GM21528 (cell line): ENCODE data around the gene HGD.
"Not testable (repeated sequence)": the region's sequence is repeated elsewhere in the genome, so short reads cannot be mapped to it uniquely, and the experiment has no call there.

Experiments used
- ATAC-seq: cut with Tn5 transposase; IDR thresholded peaks from one replicate; pipeline ENCODE4 v1.9.1; 2021; ENCODE audit warnings: mild to moderate bottlenecking, moderate library complexity; ENCODE audit not compliant: unreplicated experiment, low FRiP score

The HGD gene

DNA sequence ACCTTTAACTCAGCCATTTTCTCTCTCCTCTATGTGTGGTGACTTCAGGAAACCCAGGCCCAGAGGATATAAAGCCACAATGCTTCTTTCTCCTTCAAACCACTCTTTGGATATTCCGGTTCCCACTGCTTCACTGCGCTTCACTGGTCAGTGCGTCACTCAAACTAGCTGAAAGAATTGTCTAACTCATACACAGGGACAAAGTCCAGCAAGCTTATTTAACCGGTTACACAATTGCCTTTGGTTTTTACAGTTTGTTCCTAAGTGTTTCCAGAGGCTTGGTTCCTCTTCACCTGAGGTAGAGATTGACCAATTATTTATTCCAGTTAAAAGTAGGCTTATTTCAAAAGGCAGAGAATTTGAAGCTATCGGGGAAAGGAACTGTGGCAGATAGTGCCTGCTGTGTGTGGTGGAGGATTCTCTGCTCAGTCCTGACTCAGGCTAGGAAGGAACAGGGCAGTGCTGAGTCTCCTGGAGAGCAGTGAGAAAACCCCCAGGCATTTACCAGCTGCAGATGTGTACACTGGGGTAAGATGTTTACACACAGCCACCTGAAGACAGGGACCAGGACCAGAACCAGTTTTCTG lies at the start of gene HGD:
Gene HGD (minus strand): TSS at position 145 of the 587 bp plus-strand sequence. CDS start 128 bp downstream, at position 17.
- no peak for ATAC-seq

GRCh38 chr3:120730576-120731542 lies 48.8 kb upstream of the HGD start:
- ATAC-seq = no peak

DNA sequence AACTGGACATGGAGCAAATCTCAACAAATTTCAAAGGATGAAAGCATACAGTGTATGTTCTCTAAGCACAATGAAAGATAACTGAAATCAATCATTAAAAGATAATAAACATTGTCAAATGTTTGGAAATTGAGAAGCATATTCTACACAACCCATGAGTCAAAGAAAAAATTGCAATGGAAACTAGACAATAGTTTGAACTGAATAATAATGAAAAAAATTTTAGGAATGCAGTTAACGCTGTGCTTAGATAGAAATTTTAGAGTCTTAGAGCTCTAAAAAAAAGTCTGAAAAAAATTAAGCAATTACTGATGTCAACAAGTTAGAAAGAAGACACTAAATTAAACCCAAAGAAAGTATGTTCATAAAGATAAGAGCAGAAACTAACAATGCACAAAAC lies 44.8 kb upstream of the HGD start:
- no peak for ATAC-seq

GRCh38 chr3:120719167-120719834 lies 37.3 kb upstream of the HGD start:
- not testable (repeated sequence) for ATAC-seq

- no peak for ATAC-seq
Observed at GRCh38 chr3:120713262-120713661, 31.2 kb upstream of the HGD start.

DNA sequence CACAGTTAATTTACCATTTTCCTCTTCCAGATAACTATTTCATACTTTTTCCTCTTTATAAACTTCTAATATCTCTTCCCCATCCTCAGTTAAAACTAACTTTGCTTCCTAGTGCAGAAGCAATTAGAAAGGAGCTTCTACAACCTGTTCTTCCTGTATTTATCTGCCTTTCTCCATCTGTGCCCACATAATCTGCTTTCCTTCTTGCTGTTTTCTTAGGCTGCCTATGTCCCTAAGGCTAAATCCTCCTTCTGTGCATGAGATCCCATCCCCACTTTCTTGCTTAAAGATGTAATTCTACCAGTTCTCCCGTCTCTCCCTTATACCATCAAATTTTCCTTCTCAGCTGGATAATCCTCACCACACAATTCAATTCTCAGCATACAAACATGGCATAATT lies 28.3 kb upstream of the HGD start:
- ATAC-seq = no peak

DNA sequence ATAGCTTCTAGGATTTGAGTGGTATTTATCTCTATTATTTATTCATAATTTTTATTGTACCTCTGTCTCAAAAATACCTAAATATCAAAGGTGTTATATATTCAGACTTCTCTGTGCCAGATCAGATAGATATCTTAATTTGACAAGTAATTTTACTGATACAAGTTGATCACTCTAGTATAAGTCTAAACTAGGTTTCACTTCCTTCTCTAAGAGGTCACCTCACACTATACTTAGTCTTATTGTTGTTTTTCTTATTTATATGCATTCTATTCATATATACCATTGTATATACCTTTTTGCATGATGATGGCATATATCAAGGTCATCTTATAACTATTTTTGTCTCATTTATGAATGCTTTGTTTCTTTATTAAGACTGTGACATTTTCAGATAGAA lies 26.4 kb upstream of the HGD start:
- no peak for ATAC-seq

DNA sequence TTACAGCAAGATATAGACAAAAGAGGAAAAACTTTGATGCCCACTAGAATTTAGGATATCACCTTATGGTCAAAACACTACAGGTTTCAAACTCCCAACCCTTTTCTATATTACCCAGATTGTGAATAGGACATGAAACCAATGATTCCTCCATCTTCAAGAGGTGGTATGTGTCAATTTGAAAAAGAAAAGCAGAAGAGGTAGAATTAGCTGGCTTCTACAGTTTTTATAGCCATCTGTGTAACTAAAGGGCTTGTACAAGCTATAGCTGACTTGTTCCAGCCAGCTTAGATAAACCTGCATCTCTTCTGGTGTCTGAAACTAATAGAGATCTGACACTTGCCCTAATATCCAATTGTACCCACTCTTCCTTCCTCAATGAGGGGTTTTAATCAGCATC lies 24.9 kb upstream of the HGD start:
- ATAC-seq = no peak

- no peak for ATAC-seq
Observed at GRCh38 chr3:120705884-120706582, 24.0 kb upstream of the HGD start.

- no peak for ATAC-seq
Observed at GRCh38 chr3:120699333-120699732, 17.3 kb upstream of the HGD start.

- ATAC-seq = no peak
Observed at GRCh38 chr3:120693439-120694171, 11.6 kb upstream of the HGD start.

GRCh38 chr3:120689395-120689794 lies 7.4 kb upstream of the HGD start:
- no peak for ATAC-seq

DNA sequence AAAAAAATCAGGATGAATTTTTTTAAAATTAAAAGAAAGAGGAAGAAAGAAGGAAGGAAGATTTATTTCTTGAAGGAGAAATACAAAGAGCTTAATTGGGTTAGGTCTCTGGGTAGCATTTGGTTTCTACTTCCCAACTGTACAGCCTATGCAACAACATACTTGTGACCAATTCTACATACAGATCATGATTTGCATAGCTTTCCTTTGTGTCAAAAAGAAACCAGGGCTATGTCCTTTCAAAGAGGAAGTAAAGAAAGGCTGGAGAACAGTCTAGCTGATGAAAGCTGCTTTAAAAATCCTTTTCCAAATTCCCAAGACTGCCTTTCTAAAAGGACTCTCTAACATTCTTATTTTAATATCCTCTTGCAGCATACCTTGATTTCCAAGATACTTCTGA lies 6.1 kb upstream of the HGD start:
- peak; percentile 99 for ATAC-seq

- ATAC-seq = no peak
Observed at GRCh38 chr3:120685411-120685810, 3.4 kb upstream of the HGD start.

DNA sequence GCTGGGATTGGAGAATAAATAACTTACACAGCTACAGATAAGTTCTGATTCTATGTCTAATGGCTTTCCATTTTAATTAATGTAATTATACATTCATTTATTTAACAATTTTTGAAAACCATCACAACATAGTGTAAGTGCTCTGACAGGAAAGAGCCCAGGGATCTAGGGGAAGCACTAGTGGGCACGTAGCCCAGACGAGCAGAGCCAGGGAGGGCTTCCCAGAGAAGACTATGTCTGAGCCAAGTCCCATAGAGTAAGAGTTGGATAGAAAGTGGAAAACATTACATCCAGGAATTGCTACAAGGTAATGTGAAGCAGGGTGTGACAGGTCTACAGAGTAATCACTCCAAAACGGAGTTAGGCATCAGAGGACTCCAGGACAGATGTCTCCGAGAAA lies 2.9 kb upstream of the HGD start:
- no peak for ATAC-seq

DNA sequence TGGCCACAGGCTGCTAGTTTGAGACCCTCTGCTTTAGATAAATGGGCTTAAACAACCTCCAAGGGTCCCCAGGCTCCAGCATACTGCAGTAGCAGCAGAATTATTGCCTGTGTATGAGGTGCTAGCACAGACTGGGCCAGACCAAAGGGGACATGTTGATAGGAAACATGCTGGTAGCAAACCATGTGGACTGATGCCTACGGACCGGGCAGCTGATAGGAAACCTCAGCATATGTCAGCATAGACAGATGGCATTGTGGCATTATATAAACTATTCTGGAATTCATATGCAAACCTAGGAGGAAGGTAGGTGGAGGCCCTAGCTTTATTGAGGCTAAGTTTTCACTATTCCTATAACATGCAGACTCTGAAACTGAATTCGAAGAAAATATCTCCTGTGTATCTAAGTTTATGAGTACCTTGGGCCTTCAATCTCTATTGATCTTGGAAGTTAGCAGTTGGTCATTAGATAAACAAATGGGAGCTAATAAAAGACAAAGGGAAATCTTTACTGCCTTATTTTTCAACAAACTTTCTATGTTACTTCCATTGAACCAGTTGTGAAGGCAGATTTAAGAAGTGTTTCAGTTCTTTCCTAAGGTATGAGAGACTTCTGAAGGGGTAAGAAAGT lies 1.7 kb upstream of the HGD start:
- no peak for ATAC-seq

DNA sequence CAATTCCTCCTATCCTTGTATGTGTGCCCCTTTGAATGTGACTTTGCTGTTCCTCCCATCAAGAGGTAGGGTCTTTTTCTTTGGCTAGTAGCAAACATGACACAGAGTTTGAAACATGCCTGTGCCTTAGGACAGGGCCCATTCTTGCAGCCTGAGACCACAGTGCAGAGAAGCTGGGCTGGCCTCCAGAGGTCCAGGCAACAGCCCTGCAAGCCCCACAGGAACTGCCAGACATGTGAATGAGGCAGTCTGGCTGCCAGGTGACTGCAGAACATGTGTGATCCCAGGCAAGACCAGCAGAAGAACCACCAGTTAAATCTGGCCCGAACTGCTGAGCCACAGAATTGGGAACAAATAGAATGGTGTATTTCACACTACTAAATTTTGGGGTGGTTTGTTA lies 1.2 kb upstream of the HGD start:
- ATAC-seq = no peak

- no peak for ATAC-seq
Observed at GRCh38 chr3:120681506-120682038, 467 bp downstream of the HGD start.

DNA sequence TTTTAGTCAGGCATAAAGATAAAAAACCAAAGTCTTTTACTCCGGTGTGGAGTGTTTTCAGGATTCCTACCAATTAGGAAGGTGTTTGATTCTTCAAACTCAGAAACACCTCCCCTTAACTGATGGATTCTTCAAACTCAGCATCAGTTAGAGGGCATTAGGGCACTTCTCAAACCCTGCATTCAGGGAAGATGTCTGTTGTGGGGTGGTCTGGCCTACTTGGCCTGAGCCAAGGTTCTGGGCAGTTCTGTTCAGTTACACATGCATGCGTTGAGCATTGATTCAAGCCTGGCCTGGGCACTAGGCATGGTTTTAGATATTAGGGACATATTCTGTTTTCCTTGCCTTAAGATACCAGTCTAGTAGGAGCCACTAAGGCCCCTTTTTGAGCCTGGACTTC lies 1.0 kb downstream of the HGD start:
- ATAC-seq = no peak
